HG03558 (cell line): ENCODE data around the gene CNGA1.
A peak's percentile ranks its signal among the peaks of the same experiment; 100 is the strongest.
"Not testable (repeated sequence)": the region's sequence is repeated elsewhere in the genome, so short reads cannot be mapped to it uniquely, and the experiment has no call there.

ENCODE experiments used
- ATAC-seq: cut with Tn5 transposase; IDR thresholded peaks from one replicate; pipeline ENCODE4 v1.9.1; 2021; ENCODE audit warnings: moderate number of reproducible peaks; ENCODE audit not compliant: unreplicated experiment; ENCODE audit errors: extremely low read depth

Gene CNGA1

GRCh38 chr4:48031802-48032525, 15.5 kb upstream of the CNGA1 start:
- no peak for ATAC-seq

DNA sequence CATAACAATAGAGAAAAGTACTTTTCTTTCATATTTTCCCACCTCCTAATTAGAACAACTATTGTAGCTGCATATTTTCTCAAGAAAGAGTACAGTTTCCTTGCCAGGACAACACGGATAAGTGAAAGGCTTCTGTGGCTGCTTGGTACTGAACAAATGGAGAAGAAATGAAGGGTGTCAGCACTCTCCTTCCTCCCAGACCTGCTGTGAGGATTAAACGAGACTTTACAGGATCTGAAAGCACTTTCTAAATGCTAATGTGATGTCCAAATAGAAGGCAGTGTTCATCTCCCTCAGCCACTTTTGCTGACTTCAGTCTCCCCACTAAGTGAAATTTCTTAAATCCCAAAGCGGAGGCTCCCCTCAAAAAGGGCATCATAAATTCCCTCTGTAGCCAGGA, 14.0 kb upstream of the CNGA1 start:
- ATAC-seq = no peak

DNA sequence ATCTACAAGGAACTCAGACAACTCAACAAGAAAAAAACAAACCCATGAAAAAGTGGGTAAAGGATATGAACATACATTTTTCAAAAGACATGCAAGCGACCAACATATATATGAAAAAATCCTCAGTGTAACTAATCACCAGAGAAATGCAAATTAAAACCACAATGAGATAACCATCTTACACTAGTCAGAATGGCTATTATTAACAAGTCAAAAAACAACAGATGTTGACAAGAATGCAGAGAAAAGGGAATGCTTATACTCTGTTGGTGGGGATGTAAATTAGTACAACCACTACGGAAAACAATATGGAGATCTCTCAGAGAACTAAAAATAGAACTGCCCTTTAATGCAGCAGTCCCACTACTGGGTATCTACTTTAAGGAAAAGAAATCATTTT, 12.2 kb upstream of the CNGA1 start:
- no peak for ATAC-seq

DNA sequence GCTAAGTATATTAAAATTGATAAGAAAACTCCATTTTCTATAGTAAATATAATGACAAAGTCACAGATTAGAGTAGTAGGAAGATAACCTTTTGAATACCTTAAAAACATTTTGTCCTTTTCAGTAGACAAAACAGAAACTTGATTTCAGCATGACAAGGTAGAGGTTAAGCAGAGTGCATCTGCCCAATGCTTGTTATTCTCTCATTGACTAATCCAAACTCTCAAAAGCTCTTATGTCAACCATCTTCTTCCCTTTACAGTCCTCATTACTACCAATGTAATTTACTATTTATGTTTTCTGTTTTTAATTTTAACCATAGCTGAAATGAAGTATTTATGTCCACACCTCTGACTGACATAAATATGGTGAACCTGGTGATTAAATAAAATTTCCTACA, 11.2 kb upstream of the CNGA1 start:
- ATAC-seq = peak; percentile 70

DNA sequence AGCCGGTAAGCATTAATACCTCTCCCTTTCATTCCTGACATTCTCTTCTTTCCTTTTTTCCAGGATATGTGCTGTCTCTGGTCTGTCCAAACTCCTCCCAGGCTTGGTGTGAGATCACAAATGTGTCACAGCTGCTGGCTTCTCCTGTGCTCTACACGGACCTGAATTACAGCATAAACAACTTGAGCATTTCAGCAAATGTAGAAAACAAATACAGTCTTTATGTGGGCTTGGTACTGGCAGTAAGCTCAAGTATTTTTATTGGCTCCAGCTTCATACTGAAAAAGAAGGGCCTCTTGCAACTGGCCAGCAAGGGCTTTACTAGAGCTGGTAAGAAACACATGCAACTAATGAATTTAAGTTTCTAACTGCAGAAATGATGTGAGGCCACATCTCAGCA, 8.5 kb upstream of the CNGA1 start:
- no peak for ATAC-seq

DNA sequence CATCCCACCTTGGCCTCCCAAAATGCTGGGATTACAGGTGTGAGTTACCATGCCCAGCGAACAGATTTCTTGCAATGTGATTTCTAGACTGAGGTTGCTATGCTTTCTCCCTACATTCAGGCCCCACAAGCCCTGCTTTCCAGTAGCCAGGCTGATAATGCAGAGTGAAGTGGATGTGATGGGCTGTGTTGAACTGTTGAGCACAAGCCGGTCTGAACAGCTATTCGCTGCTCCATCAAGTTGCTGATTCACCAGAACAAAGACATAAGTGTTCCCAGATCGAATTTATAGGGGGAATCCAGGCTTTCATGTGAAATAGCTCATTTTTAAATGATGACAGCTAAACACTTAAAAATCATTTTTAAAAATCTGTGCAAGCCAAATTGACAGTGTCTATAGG, 8.0 kb upstream of the CNGA1 start:
- no peak for ATAC-seq

DNA sequence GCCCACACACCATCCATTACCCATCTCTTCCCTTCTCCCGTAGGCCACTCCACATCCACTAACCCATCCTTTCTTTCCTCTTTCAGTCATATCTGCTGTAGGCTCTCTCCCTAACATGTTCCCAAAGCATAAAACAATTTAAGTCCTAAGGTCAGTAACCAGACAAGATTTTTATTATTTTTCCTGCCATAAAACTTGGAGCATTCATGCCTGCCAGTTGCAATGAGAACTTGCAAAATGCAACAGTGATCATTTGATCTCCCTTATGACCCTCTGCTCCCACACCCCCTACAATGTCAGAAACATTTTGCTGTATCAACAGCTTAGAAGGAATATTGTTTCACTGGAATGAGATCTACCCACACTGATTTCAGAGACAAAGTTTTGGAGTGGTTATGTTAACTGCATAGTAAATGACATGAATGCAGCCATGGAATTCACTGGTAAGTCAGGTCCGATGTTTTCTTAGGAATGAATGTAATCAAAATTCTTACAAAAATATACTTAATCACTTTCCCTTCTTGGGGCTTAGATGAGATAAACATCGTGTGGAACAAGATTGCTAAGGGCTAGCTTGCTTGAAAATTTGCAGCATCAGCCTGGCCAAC, 5.8 kb upstream of the CNGA1 start:
- ATAC-seq = no peak

GRCh38 chr4:48021100-48021499, 4.6 kb upstream of the CNGA1 start:
- no peak for ATAC-seq

DNA sequence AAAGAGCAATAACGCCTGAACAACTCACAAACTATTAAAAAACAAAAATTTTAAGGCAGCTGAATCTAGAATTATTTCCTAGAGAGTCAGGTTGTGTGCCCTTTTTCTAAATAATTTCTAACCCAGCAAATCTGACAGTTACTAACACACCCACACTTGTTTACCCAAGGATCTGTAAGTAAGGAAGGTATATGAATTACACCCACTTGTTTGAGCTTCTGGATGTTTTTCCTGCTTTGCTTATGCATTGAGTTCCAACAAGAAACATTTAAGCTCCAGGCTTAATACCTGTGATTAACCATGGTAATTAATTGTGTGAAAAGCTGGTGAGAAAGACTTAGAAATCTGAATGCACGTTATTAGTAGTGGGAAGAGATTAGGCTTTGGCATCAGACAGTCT, 1.6 kb upstream of the CNGA1 start:
- ATAC-seq = no peak

DNA sequence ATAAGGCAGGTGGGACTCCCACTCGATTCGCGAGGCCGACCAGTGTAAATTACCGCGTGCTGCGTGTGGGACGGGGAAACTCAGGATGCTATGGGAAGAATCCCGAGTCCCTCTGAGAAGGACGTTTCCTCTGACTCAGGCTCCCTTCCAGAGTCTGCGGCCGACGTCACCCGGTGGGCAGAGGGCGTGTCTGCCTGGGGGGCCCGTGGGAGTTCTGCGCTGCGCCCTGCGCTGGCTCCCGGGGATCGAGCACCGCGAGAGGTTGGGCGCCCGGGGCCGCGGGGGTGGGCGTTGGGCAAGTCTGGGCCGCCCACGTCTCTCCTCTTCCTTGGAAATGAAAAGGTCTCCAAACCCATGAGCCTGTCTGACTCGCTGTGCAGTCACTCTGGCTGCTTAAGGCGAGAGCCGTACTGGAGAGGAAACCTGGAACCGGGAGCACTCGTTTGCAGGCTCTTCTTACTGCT, 659 bp upstream of the CNGA1 start:
- no peak for ATAC-seq

DNA sequence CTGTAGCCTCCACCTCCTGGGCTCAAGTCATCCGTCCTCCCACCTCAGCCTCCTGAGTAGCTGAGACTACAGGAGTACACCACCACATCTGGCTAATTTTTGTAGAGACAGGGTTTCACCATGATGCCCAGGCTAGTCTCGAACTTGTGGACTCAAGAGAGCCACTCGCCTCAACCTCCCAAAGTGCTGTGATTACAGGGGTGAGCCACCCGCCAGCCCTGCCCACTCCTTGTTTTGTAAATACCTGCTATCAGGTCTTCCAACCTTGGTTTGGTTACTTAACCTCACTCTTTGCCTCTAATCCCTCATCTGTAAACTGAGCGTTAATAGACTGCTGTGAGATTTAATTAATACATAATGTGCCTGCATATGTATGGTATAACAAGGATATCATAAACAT, 803 bp downstream of the CNGA1 start:
- no peak for ATAC-seq

GRCh38 chr4:48015216-48015615, 1.3 kb downstream of the CNGA1 start:
- no peak for ATAC-seq

DNA sequence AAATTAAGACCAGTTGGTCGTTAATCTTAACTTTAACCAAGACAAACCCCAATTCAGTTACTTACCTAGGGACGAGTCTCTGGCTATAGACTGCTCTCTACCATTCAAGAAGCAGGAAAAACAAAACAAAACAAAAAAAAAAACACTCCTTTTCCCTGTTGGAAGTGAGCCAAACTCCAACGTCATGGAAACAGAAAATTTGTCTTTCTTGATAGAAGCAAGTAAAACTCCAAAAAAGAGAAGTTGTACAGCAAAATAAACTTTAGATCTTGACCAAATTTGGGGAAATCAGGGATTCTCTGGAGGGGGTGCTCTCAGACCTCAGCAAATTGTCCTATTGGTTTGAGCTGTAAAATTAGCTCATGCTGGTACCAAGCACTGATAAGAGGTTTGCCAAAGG, 3.7 kb downstream of the CNGA1 start:
- no peak for ATAC-seq

DNA sequence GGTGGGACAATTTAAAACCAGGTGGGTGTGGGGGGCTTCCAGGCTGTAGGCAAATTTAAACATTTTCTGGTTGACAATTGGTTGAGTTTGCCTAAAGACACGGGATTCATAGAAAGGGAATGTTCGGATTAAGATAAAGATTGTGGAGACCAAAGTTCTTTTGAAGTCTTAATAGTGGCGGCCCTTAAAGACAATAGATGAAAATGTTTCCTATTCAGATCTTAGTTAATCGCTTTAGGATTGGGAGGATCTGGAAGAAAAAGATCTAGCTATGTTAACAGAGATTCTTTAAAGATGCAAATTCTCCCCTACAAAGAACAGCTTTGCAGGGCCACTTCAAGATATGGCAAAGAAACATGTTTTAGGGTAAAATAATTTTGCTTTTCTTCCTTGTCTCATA, 4.8 kb downstream of the CNGA1 start:
- ATAC-seq = no peak

DNA sequence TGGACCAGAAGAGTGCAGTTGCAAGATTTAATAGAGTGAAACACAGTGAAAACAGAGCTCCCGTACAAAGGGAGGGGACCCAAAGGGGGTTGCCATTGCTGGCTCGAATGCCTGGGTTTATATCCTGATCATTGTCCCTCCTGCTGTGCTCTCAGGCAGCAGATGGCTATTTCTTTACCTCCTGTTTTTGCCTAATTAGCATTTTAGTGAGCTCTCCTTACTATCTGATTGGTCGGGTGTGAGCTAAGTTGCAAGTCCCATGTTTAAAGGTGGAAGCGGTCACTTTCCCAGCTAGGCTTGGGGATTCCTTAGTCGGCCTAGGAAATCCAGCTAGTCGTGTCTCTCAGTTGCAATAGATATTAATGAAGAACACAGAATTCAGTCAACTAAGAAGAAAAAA, 5.6 kb downstream of the CNGA1 start:
- not testable (repeated sequence) for ATAC-seq

GRCh38 chr4:48008021-48008596, 8.4 kb downstream of the CNGA1 start:
- no peak for ATAC-seq

GRCh38 chr4:48005781-48006180, 10.7 kb downstream of the CNGA1 start:
- no peak for ATAC-seq

- ATAC-seq = not testable (repeated sequence)
Measured at GRCh38 chr4:48003568-48003967, 12.9 kb downstream of the CNGA1 start.

DNA sequence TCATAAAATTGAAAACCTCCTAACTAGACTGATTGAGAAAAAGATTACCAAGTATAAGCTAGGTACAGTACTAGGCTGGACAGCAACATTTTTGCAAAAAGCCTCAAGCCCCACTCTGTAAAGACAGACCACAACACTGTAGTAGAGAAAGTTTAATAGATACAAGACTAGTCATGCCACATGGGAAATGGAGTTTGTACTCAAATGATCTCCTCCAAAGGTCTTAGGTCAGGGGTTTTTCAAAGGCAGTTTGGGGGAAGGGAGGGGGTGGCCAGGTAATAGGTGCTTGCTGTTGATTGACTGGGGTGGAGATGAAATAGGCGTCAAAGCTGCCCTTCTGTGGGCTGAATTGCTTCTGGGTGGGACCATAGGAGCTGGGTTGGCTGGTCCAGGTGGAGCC, 14.2 kb downstream of the CNGA1 start:
- no peak for ATAC-seq

GRCh38 chr4:47996021-47996420, 20.5 kb downstream of the CNGA1 start:
- no peak for ATAC-seq

- not testable (repeated sequence) for ATAC-seq
Measured at GRCh38 chr4:47992475-47992874, 24.0 kb downstream of the CNGA1 start.

DNA sequence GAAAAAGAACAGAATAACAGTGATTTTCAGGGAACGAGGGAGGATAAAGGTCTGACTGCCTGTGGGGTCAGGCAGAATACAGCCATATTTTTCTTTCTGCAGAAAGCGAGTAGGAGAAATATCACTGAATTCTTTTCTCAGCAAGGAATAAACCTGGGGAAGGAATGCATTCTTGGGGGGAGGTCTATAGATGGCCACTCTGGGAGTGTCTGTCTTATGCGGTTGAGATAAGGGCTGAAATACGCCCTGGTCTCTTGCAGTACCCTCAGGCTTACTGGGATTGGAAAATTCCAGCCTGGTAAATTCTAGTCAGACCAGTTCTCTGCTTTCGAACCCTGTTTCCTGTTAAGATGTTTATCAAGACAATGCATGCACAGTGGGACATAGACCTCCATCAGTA, 26.3 kb downstream of the CNGA1 start:
- ATAC-seq = no peak
